ENCODE data around the gene KREMEN1. TPM values are rescaled to one million over a fixed set of nuclear protein-coding genes. Genes with fewer than 3 reads are reported as not detected.

KREMEN1 gene
- total and polyA plus RNA-seq, 8 donors: 24.6 to 49.7 (median 33.6) TPM

GRCh38 chr22:29163808-29164207, 91.0 kb downstream of the KREMEN1 start:
- intact Hi-C loops (cut with DNase I): no loop called here
- ATAC-seq: no peak

GRCh38 chr22:29165321-29166060, 92.7 kb downstream of the KREMEN1 start:
- Histone ChIP-seq H3K4me1 (peaks cover 0 to 8% of the 10 kb centered on the region in 2 donors), H3K27ac (no peak overlapping the region), H3K36me3 (no peaks in the 10 kb centered on the region), H3K9me3 (no peaks in the 10 kb centered on the region), H3K4me3 (no peak overlapping the region), H3K27me3 (no peaks in the 10 kb centered on the region)
- no peak for TF ChIP-seq CTCF (IDR thresholded peaks at IDR 0.05)
- ATAC-seq: no peak
- DNase-seq: peak in 1 of 4 donors; percentile 14
- intact Hi-C loops (cut with DNase I): no loop called here

More at GRCh38 chr22:29163808-29164207, 91.0 kb downstream of the KREMEN1 start:
- Histone ChIP-seq H3K4me1 (peaks cover 0 to 8% of the 10 kb centered on the region in 2 donors), H3K27me3 (no peaks in the 10 kb centered on the region), H3K27ac (no peak overlapping the region), H3K9me3 (no peaks in the 10 kb centered on the region), H3K36me3 (no peaks in the 10 kb centered on the region), H3K4me3 (no peak overlapping the region)
- TF ChIP-seq CTCF (IDR thresholded peaks at IDR 0.05): no peak
- DNase-seq: peak in 1 of 4 donors; percentile 2

GRCh38 chr22:29166180-29166579, 93.3 kb downstream of the KREMEN1 start:
- Histone ChIP-seq H3K27me3 (no peaks in the 10 kb centered on the region), H3K36me3 (no peaks in the 10 kb centered on the region), H3K4me3 (no peak overlapping the region), H3K4me1 (peaks cover 0 to 8% of the 10 kb centered on the region in 2 donors), H3K9me3 (no peaks in the 10 kb centered on the region), H3K27ac (no peak overlapping the region)
- no peak for TF ChIP-seq CTCF (IDR thresholded peaks at IDR 0.05)
- ATAC-seq (no peak), DNase-seq (peak in 1 of 4 donors; percentile 2)
- intact Hi-C loops (cut with DNase I): no loop called here

GRCh38 chr22:29167032-29167911, 94.4 kb downstream of the KREMEN1 start:
- H3K4me1 ChIP-seq: peaks cover 0 to 8% of the 10 kb centered on the region in 2 donors

More at GRCh38 chr22:29167032-29167911, 94.4 kb downstream of the KREMEN1 start:
- intact Hi-C loops (cut with DNase I): no loop called here
- Histone ChIP-seq H3K4me3 (no peak overlapping the region), H3K9me3 (no peaks in the 10 kb centered on the region), H3K36me3 (no peaks in the 10 kb centered on the region), H3K27me3 (no peaks in the 10 kb centered on the region), H3K27ac (no peak overlapping the region)
- DNase-seq (no peak), ATAC-seq (no peak)
- TF ChIP-seq CTCF (IDR thresholded peaks at IDR 0.05): no peak
